GM12878 (cell line): ENCODE data around the gene ZNF3.

ENCODE experiments used
- CEBPB ChIP-seq, 2 experiments: fragments of 150-350 bp in 1 of 2; IDR thresholded peaks; 2 replicates each; pipeline ENCODE4 v1.6.1; 2012 to 2014; ENCODE audit warnings: low read depth in 2 of 2, low read length in 2 of 2, borderline replicate concordance in 1 of 2, inconsistent platforms in 1 of 2
- POLR2A ChIP-seq: IDR thresholded peaks from 2 replicates; pipeline ENCODE4 v1.6.1; 2011; ENCODE audit warnings: low read depth, mild to moderate bottlenecking, low read length
- TF ChIP-seq, protein P1 (sequence below), 3 experiments: IDR thresholded peaks in 2 of 3; conservative IDR thresholded peaks in 1 of 3; 2 replicates each; pipeline ENCODE4 v1.5.1; 2011; ENCODE audit warnings: low read depth in 3 of 3, low read length in 3 of 3, mild to moderate bottlenecking in 3 of 3, control low read depth in 2 of 3, moderate library complexity in 2 of 3, inconsistent platforms in 1 of 3, mixed read lengths in 1 of 3; ENCODE audit not compliant: control insufficient read depth in 2 of 3, insufficient read depth in 1 of 3; ENCODE audit errors: extremely low read depth in 1 of 3
- TF ChIP-seq, protein P2 (sequence below): IDR thresholded peaks from 2 replicates; pipeline ENCODE4 v1.6.1; 2012; ENCODE audit warnings: mild to moderate bottlenecking, low read depth, low read length

- TF ChIP-seq POLR2A = no peak
- TF ChIP-seq, protein P1, sequence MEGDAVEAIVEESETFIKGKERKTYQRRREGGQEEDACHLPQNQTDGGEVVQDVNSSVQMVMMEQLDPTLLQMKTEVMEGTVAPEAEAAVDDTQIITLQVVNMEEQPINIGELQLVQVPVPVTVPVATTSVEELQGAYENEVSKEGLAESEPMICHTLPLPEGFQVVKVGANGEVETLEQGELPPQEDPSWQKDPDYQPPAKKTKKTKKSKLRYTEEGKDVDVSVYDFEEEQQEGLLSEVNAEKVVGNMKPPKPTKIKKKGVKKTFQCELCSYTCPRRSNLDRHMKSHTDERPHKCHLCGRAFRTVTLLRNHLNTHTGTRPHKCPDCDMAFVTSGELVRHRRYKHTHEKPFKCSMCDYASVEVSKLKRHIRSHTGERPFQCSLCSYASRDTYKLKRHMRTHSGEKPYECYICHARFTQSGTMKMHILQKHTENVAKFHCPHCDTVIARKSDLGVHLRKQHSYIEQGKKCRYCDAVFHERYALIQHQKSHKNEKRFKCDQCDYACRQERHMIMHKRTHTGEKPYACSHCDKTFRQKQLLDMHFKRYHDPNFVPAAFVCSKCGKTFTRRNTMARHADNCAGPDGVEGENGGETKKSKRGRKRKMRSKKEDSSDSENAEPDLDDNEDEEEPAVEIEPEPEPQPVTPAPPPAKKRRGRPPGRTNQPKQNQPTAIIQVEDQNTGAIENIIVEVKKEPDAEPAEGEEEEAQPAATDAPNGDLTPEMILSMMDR (IDR thresholded peaks at IDR 0.05 in 2 of 3, conservative IDR thresholded peaks at IDR 0.05 in 1 of 3; ENCODE audit: control insufficient read depth in 2 of 3, extremely low read depth in 1 of 3, insufficient read depth in 1 of 3, low read depth in 3 of 3, low read length in 3 of 3) = no peak
- no peak for TF ChIP-seq CEBPB (IDR thresholded peaks at IDR 0.05; ENCODE audit: borderline replicate concordance in 1 of 2, low read depth in 2 of 2, low read length in 2 of 2)
- TF ChIP-seq, protein P2, sequence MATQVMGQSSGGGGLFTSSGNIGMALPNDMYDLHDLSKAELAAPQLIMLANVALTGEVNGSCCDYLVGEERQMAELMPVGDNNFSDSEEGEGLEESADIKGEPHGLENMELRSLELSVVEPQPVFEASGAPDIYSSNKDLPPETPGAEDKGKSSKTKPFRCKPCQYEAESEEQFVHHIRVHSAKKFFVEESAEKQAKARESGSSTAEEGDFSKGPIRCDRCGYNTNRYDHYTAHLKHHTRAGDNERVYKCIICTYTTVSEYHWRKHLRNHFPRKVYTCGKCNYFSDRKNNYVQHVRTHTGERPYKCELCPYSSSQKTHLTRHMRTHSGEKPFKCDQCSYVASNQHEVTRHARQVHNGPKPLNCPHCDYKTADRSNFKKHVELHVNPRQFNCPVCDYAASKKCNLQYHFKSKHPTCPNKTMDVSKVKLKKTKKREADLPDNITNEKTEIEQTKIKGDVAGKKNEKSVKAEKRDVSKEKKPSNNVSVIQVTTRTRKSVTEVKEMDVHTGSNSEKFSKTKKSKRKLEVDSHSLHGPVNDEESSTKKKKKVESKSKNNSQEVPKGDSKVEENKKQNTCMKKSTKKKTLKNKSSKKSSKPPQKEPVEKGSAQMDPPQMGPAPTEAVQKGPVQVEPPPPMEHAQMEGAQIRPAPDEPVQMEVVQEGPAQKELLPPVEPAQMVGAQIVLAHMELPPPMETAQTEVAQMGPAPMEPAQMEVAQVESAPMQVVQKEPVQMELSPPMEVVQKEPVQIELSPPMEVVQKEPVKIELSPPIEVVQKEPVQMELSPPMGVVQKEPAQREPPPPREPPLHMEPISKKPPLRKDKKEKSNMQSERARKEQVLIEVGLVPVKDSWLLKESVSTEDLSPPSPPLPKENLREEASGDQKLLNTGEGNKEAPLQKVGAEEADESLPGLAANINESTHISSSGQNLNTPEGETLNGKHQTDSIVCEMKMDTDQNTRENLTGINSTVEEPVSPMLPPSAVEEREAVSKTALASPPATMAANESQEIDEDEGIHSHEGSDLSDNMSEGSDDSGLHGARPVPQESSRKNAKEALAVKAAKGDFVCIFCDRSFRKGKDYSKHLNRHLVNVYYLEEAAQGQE = no peak
Observed at GRCh38 chr7:100051611-100052010, 29.9 kb downstream of the ZNF3 start.
